ENCODE measurements around the gene FOXN4. TPM values are rescaled to one million over a fixed set of nuclear protein-coding genes. Genes with fewer than 3 reads are reported as not detected.

Gene FOXN4
- total and polyA plus RNA-seq, 9 of the 15 experiments (the other 6 are each of a cell fraction or from before 2014, with no cell fraction given), result not detected

- Histone ChIP-seq H3K4me2 (ENCODE audit: insufficient read depth, low read length) (no peak overlapping the region), H3K9me3 (replicated peaks; ENCODE audit: control insufficient read depth, insufficient read depth, low read depth, low read length) (no peaks in the 10 kb centered on the region), H2AFZ (ENCODE audit: low read depth, low read length) (no peak overlapping the region), H3K27ac (ENCODE audit: extremely low read depth, low read depth, low read length) (no peak overlapping the region), H3K9me1 (ENCODE audit: control insufficient read depth, insufficient read depth, low read length) (no peaks in the 10 kb centered on the region), H3K4me1 (replicated peaks in 1 of 2; ENCODE audit: control insufficient read depth in 2 of 2, insufficient read depth in 2 of 2, low read length in 2 of 2) (no peaks in the 10 kb centered on the region), H3K79me2 (ENCODE audit: control insufficient read depth, insufficient read depth, low read length) (no peaks in the 10 kb centered on the region), H3K4me3 (no peak overlapping the region), H3K27me3 (ENCODE audit: control insufficient read depth in 2 of 2, insufficient read depth in 2 of 2, low read length in 2 of 2) (peaks cover 15 to 53% of the 10 kb centered on the region in 2 experiments), H3K36me3 (ENCODE audit: control insufficient read depth, insufficient read depth, low read length) (no peaks in the 10 kb centered on the region), H4K20me1 (replicated peaks; ENCODE audit: control insufficient read depth, insufficient read depth, low read length) (0 out of 2 replicates have a peak, but pooled peaks cover 11% of the 10 kb centered on the region), H3K9ac (ENCODE audit: insufficient read depth in 1 of 2, low read depth in 2 of 2, low read length in 2 of 2) (no peak overlapping the region)
- BruUV-seq (replicated peaks), result no TSS peak
- DNase-seq (ENCODE audit: extremely low read depth in 1 of 4, low spot score in 3 of 4) (no peak), FAIRE-seq (no peak), ATAC-seq (no peak)
- 2% methylated on average over 15 of the region's 15 CpGs for WGBS (ENCODE audit: insufficient coverage, low coverage, missing lambda C conversion rate)
- CTCF ChIA-PET (ENCODE audit: low intra/inter-chr PET ratio), result no interaction called here
- POLR2A ChIA-PET, result no interaction called here
- TF ChIP-seq ZBTB5 (IDR thresholded peaks at IDR 0.05), result no peak
- no peak for TF ChIP-seq SRSF7 (optimal IDR thresholded peaks at IDR 0.05; ENCODE audit: low read depth, low read length)
- no peak for TF ChIP-seq HIVEP1 (CRISPR knock-in tag; IDR thresholded peaks at IDR 0.05)
- no peak for TF ChIP-seq ZNF24 (IDR thresholded peaks at IDR 0.05)
- no peak for TF ChIP-seq RBM17 (IDR thresholded peaks at IDR 0.05; ENCODE audit: borderline replicate concordance, low read depth, low read length)
- TF ChIP-seq ZNF639 (CRISPR knock-in tag; conservative IDR thresholded peaks at IDR 0.05 in 1 of 2, IDR thresholded peaks at IDR 0.05 in 1 of 2), result no peak
- intact Hi-C loops (cut with micrococcal nuclease) (no loop called here), in situ Hi-C loops (cut with MboI) (no loop called here)
Observed at GRCh38 chr12:109234012-109234411, 75.1 kb downstream of the FOXN4 start.
